HEK293 (cell line): ENCODE data around the gene ITIH5.

ENCODE experiments used
- CTCF ChIA-PET: fragments of 350-600 bp; formaldehyde crosslinking; extraction: SDS; loops from one replicate; lab custom pipeline; 2021; ENCODE audit warnings: antibody characterized with exemption; lab: Yijun Ruan, JAX
- POLR2A ChIA-PET: fragments of 300-600 bp; formaldehyde crosslinking; extraction: SDS; loops from one replicate; lab custom pipeline; 2020; ENCODE audit warnings: antibody characterized with exemption, inconsistent platforms; lab: Yijun Ruan, JAX
- H3K27ac ChIP-seq: fragments of 200-500 bp; sonication (Bioruptor generic); 2 replicates; pipeline ENCODE4 v1.5.1; 2014; ENCODE audit warnings: low read depth, low read length, control low read depth, inconsistent platforms; ENCODE audit errors: extremely low read depth
- H3K36me3 ChIP-seq, 2 experiments: fragments of 200-500 bp in 1 of 2; sonication (Bioruptor generic) in 1 of 2; 1 replicate in 1 of 2; 2 replicates in 1 of 2; pipeline ENCODE4 v1.5.1; 2014 to 2017; ENCODE audit warnings: inconsistent platforms in 2 of 2, low read length in 2 of 2; ENCODE audit not compliant: control insufficient read depth in 2 of 2, insufficient read depth in 1 of 2
- H3K4me1 ChIP-seq: fragments of 200-500 bp; sonication (Bioruptor generic); 2 replicates; pipeline ENCODE4 v1.5.1; 2014; ENCODE audit warnings: mild to moderate bottlenecking, low read length, inconsistent platforms; ENCODE audit not compliant: control insufficient read depth, insufficient read depth
- H3K4me3 ChIP-seq: 2 replicates; pipeline ENCODE4 v1.5.1; 2011; ENCODE audit warnings: low read depth, mild to moderate bottlenecking, control low read depth, low read length, moderate library complexity
- H3K9me3 ChIP-seq: fragments of 200-500 bp; sonication (Bioruptor generic); 2 replicates; pipeline ENCODE4 v1.5.1; 2014; ENCODE audit warnings: low read depth, low read length, inconsistent platforms; ENCODE audit not compliant: control insufficient read depth, insufficient read depth
- ATF2 ChIP-seq: fragments of 450-650 bp; formaldehyde crosslinking; IDR thresholded peaks from 2 replicates; pipeline ENCODE4 v1.5.1; 2016; ENCODE audit warnings: missing biosample characterization, missing genetic modification characterization, low read depth
- BCL11A ChIP-seq: fragments of 450-650 bp; formaldehyde crosslinking; IDR thresholded peaks from 2 replicates; pipeline ENCODE4 v1.5.1; 2016; ENCODE audit warnings: low read depth, missing biosample characterization, missing genetic modification characterization
- BCL11B ChIP-seq: fragments of 450-650 bp; formaldehyde crosslinking; IDR thresholded peaks from 2 replicates; pipeline ENCODE4 v1.5.1; 2016; ENCODE audit warnings: low read depth, missing biosample characterization, missing genetic modification characterization
- CTCF ChIP-seq: fragments of 450-650 bp; formaldehyde crosslinking; IDR thresholded peaks from 2 replicates; pipeline ENCODE4 v1.5.1; 2016; ENCODE audit warnings: missing biosample characterization, missing genetic modification characterization
- KLF10 ChIP-seq: fragments of 450-650 bp; IDR thresholded peaks from 2 replicates; pipeline ENCODE4 v1.5.1; 2018; ENCODE audit warnings: missing biosample characterization, mild to moderate bottlenecking, missing genetic modification characterization
- MZF1 ChIP-seq: fragments of 450-650 bp; formaldehyde crosslinking; IDR thresholded peaks from 2 replicates; pipeline ENCODE4 v1.5.1; 2017; ENCODE audit warnings: missing biosample characterization, missing genetic modification characterization, borderline replicate concordance
- PBX3 ChIP-seq: sonication (generic); formaldehyde crosslinking; IDR thresholded peaks from 2 replicates; pipeline ENCODE4 v1.8.1; 2022; ENCODE audit warnings: mild to moderate bottlenecking, moderate library complexity, missing genetic modification reagents
- PRDM1 ChIP-seq: fragments of 450-650 bp; formaldehyde crosslinking; IDR thresholded peaks from 2 replicates; pipeline ENCODE4; 2016; ENCODE audit warnings: missing biosample characterization, missing genetic modification characterization
- PRDM4 ChIP-seq: fragments of 450-650 bp; formaldehyde crosslinking; IDR thresholded peaks from 2 replicates; pipeline ENCODE4 v1.5.1; 2017; ENCODE audit warnings: missing biosample characterization, missing genetic modification characterization
- WT1 ChIP-seq: fragments of 450-650 bp; formaldehyde crosslinking; IDR thresholded peaks from 2 replicates; pipeline ENCODE4 v1.5.1; 2016; ENCODE audit warnings: missing biosample characterization, missing genetic modification characterization
- ZBTB17 ChIP-seq: fragments of 450-650 bp; formaldehyde crosslinking; IDR thresholded peaks from 2 replicates; pipeline ENCODE4 v1.5.1; 2016; ENCODE audit warnings: missing biosample characterization, missing genetic modification characterization
- ZBTB48 ChIP-seq: fragments of 450-650 bp; formaldehyde crosslinking; IDR thresholded peaks from 2 replicates; pipeline ENCODE4 v1.5.1; 2016; ENCODE audit warnings: missing biosample characterization, missing genetic modification characterization
- ZFP37 ChIP-seq: fragments of 450-650 bp; formaldehyde crosslinking; IDR thresholded peaks from 2 replicates; pipeline ENCODE4 v1.5.1; 2016; ENCODE audit warnings: missing biosample characterization, missing genetic modification characterization
- ZNF157 ChIP-seq: fragments of 450-650 bp; formaldehyde crosslinking; IDR thresholded peaks from 2 replicates; pipeline ENCODE4 v1.5.1; 2016; ENCODE audit warnings: missing biosample characterization, missing genetic modification characterization
- ZNF324 ChIP-seq: fragments of 450-650 bp; formaldehyde crosslinking; IDR thresholded peaks from 2 replicates; pipeline ENCODE4 v1.5.1; 2016; ENCODE audit warnings: missing biosample characterization, missing genetic modification characterization
- ZNF335 ChIP-seq: fragments of 450-650 bp; formaldehyde crosslinking; conservative IDR thresholded peaks from 2 replicates; pipeline ENCODE4 v1.5.1; 2016; ENCODE audit warnings: missing biosample characterization, missing genetic modification characterization
- ZNF350 ChIP-seq: fragments of 450-650 bp; formaldehyde crosslinking; IDR thresholded peaks from 2 replicates; pipeline ENCODE4 v1.5.0; 2017; ENCODE audit warnings: missing biosample characterization, mild to moderate bottlenecking, missing genetic modification characterization
- ZNF423 ChIP-seq: fragments of 450-650 bp; formaldehyde crosslinking; IDR thresholded peaks from 2 replicates; pipeline ENCODE4 v1.5.1; 2016; ENCODE audit warnings: missing biosample characterization, missing genetic modification characterization
- ZNF488 ChIP-seq: fragments of 450-650 bp; formaldehyde crosslinking; IDR thresholded peaks from 2 replicates; pipeline ENCODE4 v1.5.1; 2016; ENCODE audit warnings: missing biosample characterization, missing genetic modification characterization
- ZNF510 ChIP-seq: fragments of 450-650 bp; formaldehyde crosslinking; IDR thresholded peaks from 2 replicates; pipeline ENCODE4 v1.5.1; 2018; ENCODE audit warnings: mild to moderate bottlenecking, missing genetic modification characterization, missing biosample characterization; ENCODE audit not compliant: insufficient replicate concordance
- ZNF521 ChIP-seq: fragments of 450-650 bp; formaldehyde crosslinking; IDR thresholded peaks from 2 replicates; pipeline ENCODE4 v1.5.1; 2017; ENCODE audit warnings: missing biosample characterization, mild to moderate bottlenecking, missing genetic modification characterization
- ZNF548 ChIP-seq: fragments of 450-650 bp; formaldehyde crosslinking; IDR thresholded peaks from 2 replicates; pipeline ENCODE4 v1.5.1; 2016; ENCODE audit warnings: missing biosample characterization, missing genetic modification characterization
- ZNF571 ChIP-seq: fragments of 450-650 bp; formaldehyde crosslinking; IDR thresholded peaks from 2 replicates; pipeline ENCODE4 v1.5.0; 2017; ENCODE audit warnings: missing biosample characterization, missing genetic modification characterization
- ZNF610 ChIP-seq: fragments of 450-650 bp; formaldehyde crosslinking; IDR thresholded peaks from 2 replicates; pipeline ENCODE4 v1.5.1; 2016; ENCODE audit warnings: missing biosample characterization, missing genetic modification characterization, borderline replicate concordance
- ZNF747 ChIP-seq: fragments of 450-650 bp; formaldehyde crosslinking; IDR thresholded peaks from 2 replicates; pipeline ENCODE4 v1.5.1; 2016; ENCODE audit warnings: missing biosample characterization, missing genetic modification characterization
- ZNF76 ChIP-seq: fragments of 450-650 bp; formaldehyde crosslinking; IDR thresholded peaks from 2 replicates; pipeline ENCODE4; 2016; ENCODE audit warnings: low read depth, missing biosample characterization, missing genetic modification characterization, borderline replicate concordance
- ZSCAN30 ChIP-seq: fragments of 450-650 bp; IDR thresholded peaks from 2 replicates; pipeline ENCODE4 v1.5.1; 2018; ENCODE audit warnings: missing biosample characterization, mild to moderate bottlenecking, missing genetic modification characterization, moderate library complexity

ITIH5 gene

GRCh38 chr10:7551289-7551688 is 115.5 kb downstream of the ITIH5 start:
- TF ChIP-seq KLF10 (tag by site-specific recombination): no peak
- no peak for TF ChIP-seq ZNF350 (tag by site-specific recombination)
- TF ChIP-seq ZFP37 (tag by site-specific recombination): no peak
- TF ChIP-seq ZNF76 (tag by site-specific recombination): no peak
- no peak for TF ChIP-seq ZSCAN30 (tag by site-specific recombination)
- no peak for TF ChIP-seq ATF2
- H3K9me3 ChIP-seq: no peaks in the 10 kb centered on the region
- H3K4me3 ChIP-seq: no peak overlapping the region
- no peaks in the 10 kb centered on the region for H3K4me1 ChIP-seq
- no peaks in the 10 kb centered on the region for H3K36me3 ChIP-seq
- POLR2A ChIA-PET: no interaction called here
- H3K27ac ChIP-seq: no peak overlapping the region
- CTCF ChIA-PET: no interaction called here

- no peak for TF ChIP-seq MZF1 (tag by site-specific recombination)
- TF ChIP-seq ZNF571: no peak
- TF ChIP-seq PRDM4 (tag by site-specific recombination): no peak
- TF ChIP-seq ZBTB17 (tag by site-specific recombination): no peak
- no peak for TF ChIP-seq ZNF488 (tag by site-specific recombination)
- TF ChIP-seq ZNF510 (tag by site-specific recombination): no peak
- no peak for TF ChIP-seq WT1
- no peak for TF ChIP-seq PRDM1 (tag by site-specific recombination)
- TF ChIP-seq ZNF423 (tag by site-specific recombination): no peak
- TF ChIP-seq ZNF521 (tag by site-specific recombination): no peak
- no peak for TF ChIP-seq PBX3 (CRISPR knock-in tag)
- Histone ChIP-seq H3K36me3 (no peaks in the 10 kb centered on the region), H3K4me1 (no peaks in the 10 kb centered on the region), H3K9me3 (no peaks in the 10 kb centered on the region), H3K4me3 (no peak overlapping the region), H3K27ac (no peak overlapping the region)
- POLR2A ChIA-PET: no interaction called here
- CTCF ChIA-PET: no interaction called here
Observed at GRCh38 chr10:7550013-7550412, 116.8 kb downstream of the ITIH5 start.

GRCh38 chr10:7547829-7548228 is 118.9 kb downstream of the ITIH5 start:
- ChIA-PET POLR2A (no interaction called here), CTCF (no interaction called here)
- no peak overlapping the region for H3K27ac ChIP-seq
- no peaks in the 10 kb centered on the region for H3K9me3 ChIP-seq
- no peak overlapping the region for H3K4me3 ChIP-seq
- no peaks in the 10 kb centered on the region for H3K36me3 ChIP-seq
- H3K4me1 ChIP-seq: no peaks in the 10 kb centered on the region
- TF ChIP-seq ZNF324 (tag by site-specific recombination): no peak
- TF ChIP-seq ZBTB48 (tag by site-specific recombination): no peak
- TF ChIP-seq ZNF747: no peak
- TF ChIP-seq BCL11B (tag by site-specific recombination): no peak
- no peak for TF ChIP-seq ZNF548 (tag by site-specific recombination)
- TF ChIP-seq ZNF335 (tag by site-specific recombination): no peak
- no peak for TF ChIP-seq ZNF157
- no peak for TF ChIP-seq CTCF (tag by site-specific recombination)
- no peak for TF ChIP-seq BCL11A (tag by site-specific recombination)
- no peak for TF ChIP-seq ZNF610 (tag by site-specific recombination)
